Nephron (organoid): ENCODE data around the gene GRM1.
"Not testable (repeated sequence)": the region's sequence is repeated elsewhere in the genome, so short reads cannot be mapped to it uniquely, and the experiment has no call there.

Experiments
- H3K27ac Mint-ChIP-seq, 3 experiments: 2 replicates each; pipeline ENCODE4 v1.8.0; 2020; ENCODE audit warnings: mixed read lengths in 3 of 3, mild to moderate bottlenecking in 2 of 3, moderate library complexity in 1 of 3
- H3K27me3 Mint-ChIP-seq: 2 replicates; pipeline ENCODE4 v1.8.0; 2021; ENCODE audit warnings: low read depth, mild to moderate bottlenecking, moderate library complexity, mixed read lengths
- H3K36me3 Mint-ChIP-seq: 2 replicates; pipeline ENCODE4 v1.8.0; 2020; ENCODE audit warnings: low read depth, mixed read lengths
- H3K4me1 Mint-ChIP-seq: 2 replicates; pipeline ENCODE4 v1.8.0; 2020; ENCODE audit warnings: mixed read lengths
- H3K4me3 Mint-ChIP-seq, 3 experiments: 2 replicates each; pipeline ENCODE4 v1.8.0; 2020; ENCODE audit warnings: mild to moderate bottlenecking in 3 of 3, mixed read lengths in 3 of 3, moderate library complexity in 2 of 3
- H3K9me3 Mint-ChIP-seq: 2 replicates; pipeline ENCODE4 v1.8.0; 2020; ENCODE audit warnings: mixed read lengths
- TF ChIP-seq, protein P1 (sequence below), 3 experiments: fragments of 200-600 bp; sonication (generic); IDR thresholded peaks; one replicate each; pipeline ENCODE4 v1.5.0; 2021; ENCODE audit warnings: antibody characterized with exemption in 3 of 3; ENCODE audit not compliant: unreplicated experiment in 3 of 3

Gene GRM1

GRCh38 chr6:146267447-146267846 is 238.6 kb downstream of the GRM1 start:
- Mint-ChIP-seq H3K9me3 (no peaks in the 10 kb centered on the region), H3K4me3 (no peak overlapping the region), H3K36me3 (no peaks in the 10 kb centered on the region), H3K4me1 (no peaks in the 10 kb centered on the region), H3K27me3 (no peaks in the 10 kb centered on the region), H3K27ac (no peak overlapping the region)
- TF ChIP-seq, protein P1, sequence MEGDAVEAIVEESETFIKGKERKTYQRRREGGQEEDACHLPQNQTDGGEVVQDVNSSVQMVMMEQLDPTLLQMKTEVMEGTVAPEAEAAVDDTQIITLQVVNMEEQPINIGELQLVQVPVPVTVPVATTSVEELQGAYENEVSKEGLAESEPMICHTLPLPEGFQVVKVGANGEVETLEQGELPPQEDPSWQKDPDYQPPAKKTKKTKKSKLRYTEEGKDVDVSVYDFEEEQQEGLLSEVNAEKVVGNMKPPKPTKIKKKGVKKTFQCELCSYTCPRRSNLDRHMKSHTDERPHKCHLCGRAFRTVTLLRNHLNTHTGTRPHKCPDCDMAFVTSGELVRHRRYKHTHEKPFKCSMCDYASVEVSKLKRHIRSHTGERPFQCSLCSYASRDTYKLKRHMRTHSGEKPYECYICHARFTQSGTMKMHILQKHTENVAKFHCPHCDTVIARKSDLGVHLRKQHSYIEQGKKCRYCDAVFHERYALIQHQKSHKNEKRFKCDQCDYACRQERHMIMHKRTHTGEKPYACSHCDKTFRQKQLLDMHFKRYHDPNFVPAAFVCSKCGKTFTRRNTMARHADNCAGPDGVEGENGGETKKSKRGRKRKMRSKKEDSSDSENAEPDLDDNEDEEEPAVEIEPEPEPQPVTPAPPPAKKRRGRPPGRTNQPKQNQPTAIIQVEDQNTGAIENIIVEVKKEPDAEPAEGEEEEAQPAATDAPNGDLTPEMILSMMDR (IDR thresholded peaks at IDR 0.05; ENCODE audit: unreplicated experiment in 3 of 3), result no peak

GRCh38 chr6:146267946-146268345 is 239.1 kb downstream of the GRM1 start:
- Mint-ChIP-seq H3K4me1 (no peaks in the 10 kb centered on the region), H3K4me3 (no peak overlapping the region), H3K36me3 (no peaks in the 10 kb centered on the region), H3K27me3 (no peaks in the 10 kb centered on the region), H3K9me3 (no peaks in the 10 kb centered on the region), H3K27ac (no peak overlapping the region)
- TF ChIP-seq, protein P1 (IDR thresholded peaks at IDR 0.05; ENCODE audit: unreplicated experiment in 3 of 3), result no peak

DNA sequence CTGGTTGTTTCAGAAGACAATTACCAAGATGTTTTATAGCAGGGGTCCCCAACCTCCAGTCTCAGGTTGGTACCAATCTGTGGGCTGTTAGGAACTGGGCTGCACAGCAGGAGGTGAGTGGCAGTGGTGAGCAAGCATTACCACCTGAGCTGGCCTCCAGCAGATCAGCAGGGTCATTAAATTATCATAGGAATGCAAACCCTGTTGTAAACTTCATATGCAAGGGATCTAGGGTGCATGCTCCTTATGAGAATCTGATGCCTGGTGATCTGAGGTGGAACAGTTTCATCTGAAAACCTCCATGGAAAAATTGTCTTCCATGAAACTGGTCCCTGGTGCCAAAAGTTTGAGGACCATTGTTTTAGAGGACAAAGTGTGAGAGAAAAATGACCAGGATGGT is 240.6 kb downstream of the GRM1 start:
- H3K4me1 Mint-ChIP-seq, result no peaks in the 10 kb centered on the region
- H3K36me3 Mint-ChIP-seq, result no peaks in the 10 kb centered on the region
- H3K4me3 Mint-ChIP-seq, result no peak overlapping the region
- H3K9me3 Mint-ChIP-seq, result no peaks in the 10 kb centered on the region
- no peak overlapping the region for H3K27ac Mint-ChIP-seq
- TF ChIP-seq, protein P1 (IDR thresholded peaks at IDR 0.05; ENCODE audit: unreplicated experiment in 3 of 3), result no peak
- no peaks in the 10 kb centered on the region for H3K27me3 Mint-ChIP-seq

DNA sequence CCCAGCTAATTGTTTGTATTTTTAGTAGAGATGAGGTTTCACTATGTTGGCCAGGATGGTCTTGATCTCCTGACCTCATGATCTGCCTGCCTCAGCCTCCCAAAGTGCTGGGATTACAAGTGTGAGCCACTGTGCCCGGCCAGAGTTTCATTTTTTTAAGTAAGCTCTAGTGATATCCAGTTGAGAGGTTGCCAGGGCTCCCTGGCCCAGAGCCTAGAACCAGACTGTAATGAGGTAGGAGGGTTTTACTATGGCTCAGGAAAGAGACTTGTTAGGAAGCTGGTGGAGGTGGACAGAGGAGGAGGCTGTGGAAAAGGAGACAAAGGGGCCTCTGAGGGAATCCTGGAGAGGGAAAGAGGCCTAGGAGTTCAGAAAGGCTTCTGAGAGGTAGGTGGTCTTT is 242.3 kb downstream of the GRM1 start:
- not testable (repeated sequence) for H3K9me3 Mint-ChIP-seq, H3K27ac Mint-ChIP-seq, H3K36me3 Mint-ChIP-seq, H3K4me1 Mint-ChIP-seq, H3K27me3 Mint-ChIP-seq, H3K4me3 Mint-ChIP-seq

- Mint-ChIP-seq H3K4me3 (no peak overlapping the region), H3K9me3 (no peaks in the 10 kb centered on the region), H3K4me1 (no peaks in the 10 kb centered on the region), H3K27me3 (no peaks in the 10 kb centered on the region), H3K36me3 (no peaks in the 10 kb centered on the region), H3K27ac (no peak overlapping the region)
- TF ChIP-seq, protein P1 (IDR thresholded peaks at IDR 0.05; ENCODE audit: unreplicated experiment in 3 of 3), result no peak
Measured at GRCh38 chr6:146273490-146273889, 244.6 kb downstream of the GRM1 start.

- peaks cover 6% of the 10 kb centered on the region for H3K4me1 Mint-ChIP-seq
- H3K27me3 Mint-ChIP-seq, result no peaks in the 10 kb centered on the region
- no peaks in the 10 kb centered on the region for H3K36me3 Mint-ChIP-seq
- TF ChIP-seq, protein P1 (IDR thresholded peaks at IDR 0.05; ENCODE audit: unreplicated experiment in 3 of 3), result no peak
- no peaks in the 10 kb centered on the region for H3K9me3 Mint-ChIP-seq
- H3K4me3 Mint-ChIP-seq, result no peak overlapping the region
- H3K27ac Mint-ChIP-seq, result no peak overlapping the region
Measured at GRCh38 chr6:146277142-146277541, 248.3 kb downstream of the GRM1 start.
